Stimulated activated CD8-positive, alpha-beta memory T cell treated with anti-CD3 and anti-CD28 coated beads, Interleukin-15, amount 100 ng/mL, for 24 hours (primary cell): ENCODE results near the gene SELENOP.

Experiments
- DNase-seq: peaks from one replicate; pipeline ENCODE4 v3.0.0-alpha.2; 2020; ENCODE audit warnings: low read depth

SELENOP gene

GRCh38 chr5:42798284-42799240 lies 13.1 kb downstream of the SELENOP start:
- DNase-seq: no peak

GRCh38 chr5:42791151-42791550 lies 20.5 kb downstream of the SELENOP start:
- no peak for DNase-seq

GRCh38 chr5:42787845-42788244 lies 23.8 kb downstream of the SELENOP start:
- no peak for DNase-seq

GRCh38 chr5:42787073-42787472 lies 24.6 kb downstream of the SELENOP start:
- DNase-seq: no peak

GRCh38 chr5:42785756-42786155 lies 25.9 kb downstream of the SELENOP start:
- no peak for DNase-seq

- DNase-seq: no peak
Observed at GRCh38 chr5:42784132-42784531, 27.6 kb downstream of the SELENOP start.

- no peak for DNase-seq
Observed at GRCh38 chr5:42781584-42781983, 30.1 kb downstream of the SELENOP start.

GRCh38 chr5:42779083-42779482 lies 32.6 kb downstream of the SELENOP start:
- DNase-seq: no peak

- no peak for DNase-seq
Observed at GRCh38 chr5:42772265-42772993, 39.3 kb downstream of the SELENOP start.

GRCh38 chr5:42770003-42770402 lies 41.7 kb downstream of the SELENOP start:
- DNase-seq: no peak

GRCh38 chr5:42768106-42768504 lies 43.6 kb downstream of the SELENOP start:
- DNase-seq: no peak

- DNase-seq: no peak
Observed at GRCh38 chr5:42767491-42768105, 44.1 kb downstream of the SELENOP start.

- DNase-seq: no peak
Observed at GRCh38 chr5:42761791-42762190, 49.9 kb downstream of the SELENOP start.

GRCh38 chr5:42760426-42760825 lies 51.3 kb downstream of the SELENOP start:
- DNase-seq: no peak

GRCh38 chr5:42759456-42759855 lies 52.2 kb downstream of the SELENOP start:
- no peak for DNase-seq

GRCh38 chr5:42756606-42757601 lies 54.8 kb downstream of the SELENOP start, which contains the start of gene CCDC152:
CCDC152 (plus strand) TSS chr5:42756818; CDS start chr5:42759122, 2,304 bp downstream.
- no peak for DNase-seq

- DNase-seq: no peak
Observed at GRCh38 chr5:42753099-42753498, 58.6 kb downstream of the SELENOP start.

- DNase-seq: no peak
Observed at GRCh38 chr5:42751044-42751443, 60.6 kb downstream of the SELENOP start.

- no peak for DNase-seq
Observed at GRCh38 chr5:42750507-42750906, 61.2 kb downstream of the SELENOP start.
